Measurements from ENCODE around the gene C1orf159. TPM values are rescaled to one million over a fixed set of nuclear protein-coding genes. Genes with fewer than 3 reads are reported as not detected.

C1orf159 gene
- total and polyA plus RNA-seq, 9 of the 15 experiments (the other 6 are each of a cell fraction or from before 2014, with no cell fraction given): 0.28 to 54.9 (median 10.6) TPM

DNA sequence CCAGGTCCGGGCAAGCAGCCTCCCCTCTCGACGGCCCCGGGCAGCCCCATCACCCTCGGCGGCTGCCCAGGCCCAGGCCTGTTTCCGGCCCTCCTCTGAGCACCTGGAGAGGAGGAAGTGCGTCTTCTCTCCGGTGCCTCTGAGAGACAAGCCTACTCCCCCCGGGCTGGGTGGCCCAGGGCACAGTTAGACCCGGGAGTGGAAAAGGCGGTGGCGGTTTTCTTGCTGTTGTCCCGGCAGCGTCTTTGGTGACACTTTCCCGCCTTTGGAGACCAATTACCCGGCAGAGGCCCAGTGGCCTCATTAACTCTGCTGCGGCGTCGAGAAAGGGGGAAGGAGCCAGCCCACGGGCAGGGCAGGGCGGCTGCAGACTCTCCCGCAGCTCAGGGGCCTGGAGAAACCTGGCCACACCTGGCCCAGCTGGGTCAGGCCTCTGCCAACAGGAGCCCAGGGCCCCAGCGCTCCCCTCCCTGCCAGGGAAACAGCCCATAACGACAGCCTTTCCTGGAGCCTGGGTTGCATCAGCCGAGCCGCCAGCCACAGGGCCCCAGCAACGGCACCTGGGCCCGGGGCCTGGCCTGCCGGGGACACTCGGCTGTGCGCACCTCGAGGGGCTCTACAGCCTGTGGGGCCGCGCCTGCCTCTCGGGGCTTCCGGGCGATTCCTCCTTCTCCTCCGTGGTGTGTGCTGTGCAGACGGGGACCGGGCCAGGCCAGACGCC is 28.4 kb upstream of the C1orf159 start (continued):
- TF ChIP-seq SMAD4 (CRISPR knock-in tag; conservative IDR thresholded peaks at IDR 0.05): 0 out of 2 replicates have a peak, but pooled peaks have one; percentile 56
- TF ChIP-seq ZNF75A (CRISPR knock-in tag; IDR thresholded peaks at IDR 0.05): no peak
- TF ChIP-seq, protein P1, sequence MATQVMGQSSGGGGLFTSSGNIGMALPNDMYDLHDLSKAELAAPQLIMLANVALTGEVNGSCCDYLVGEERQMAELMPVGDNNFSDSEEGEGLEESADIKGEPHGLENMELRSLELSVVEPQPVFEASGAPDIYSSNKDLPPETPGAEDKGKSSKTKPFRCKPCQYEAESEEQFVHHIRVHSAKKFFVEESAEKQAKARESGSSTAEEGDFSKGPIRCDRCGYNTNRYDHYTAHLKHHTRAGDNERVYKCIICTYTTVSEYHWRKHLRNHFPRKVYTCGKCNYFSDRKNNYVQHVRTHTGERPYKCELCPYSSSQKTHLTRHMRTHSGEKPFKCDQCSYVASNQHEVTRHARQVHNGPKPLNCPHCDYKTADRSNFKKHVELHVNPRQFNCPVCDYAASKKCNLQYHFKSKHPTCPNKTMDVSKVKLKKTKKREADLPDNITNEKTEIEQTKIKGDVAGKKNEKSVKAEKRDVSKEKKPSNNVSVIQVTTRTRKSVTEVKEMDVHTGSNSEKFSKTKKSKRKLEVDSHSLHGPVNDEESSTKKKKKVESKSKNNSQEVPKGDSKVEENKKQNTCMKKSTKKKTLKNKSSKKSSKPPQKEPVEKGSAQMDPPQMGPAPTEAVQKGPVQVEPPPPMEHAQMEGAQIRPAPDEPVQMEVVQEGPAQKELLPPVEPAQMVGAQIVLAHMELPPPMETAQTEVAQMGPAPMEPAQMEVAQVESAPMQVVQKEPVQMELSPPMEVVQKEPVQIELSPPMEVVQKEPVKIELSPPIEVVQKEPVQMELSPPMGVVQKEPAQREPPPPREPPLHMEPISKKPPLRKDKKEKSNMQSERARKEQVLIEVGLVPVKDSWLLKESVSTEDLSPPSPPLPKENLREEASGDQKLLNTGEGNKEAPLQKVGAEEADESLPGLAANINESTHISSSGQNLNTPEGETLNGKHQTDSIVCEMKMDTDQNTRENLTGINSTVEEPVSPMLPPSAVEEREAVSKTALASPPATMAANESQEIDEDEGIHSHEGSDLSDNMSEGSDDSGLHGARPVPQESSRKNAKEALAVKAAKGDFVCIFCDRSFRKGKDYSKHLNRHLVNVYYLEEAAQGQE (IDR thresholded peaks at IDR 0.05; ENCODE audit: borderline replicate concordance): no peak
- TF ChIP-seq, protein P1 (CRISPR knock-in tag; IDR thresholded peaks at IDR 0.05; ENCODE audit: low read depth): no peak
- peak; percentile 60 for TF ChIP-seq L3MBTL2 (IDR thresholded peaks at IDR 0.05)
- TF ChIP-seq THRAP3 (IDR thresholded peaks at IDR 0.05; ENCODE audit: borderline replicate concordance): no peak
- TF ChIP-seq, protein P2, sequence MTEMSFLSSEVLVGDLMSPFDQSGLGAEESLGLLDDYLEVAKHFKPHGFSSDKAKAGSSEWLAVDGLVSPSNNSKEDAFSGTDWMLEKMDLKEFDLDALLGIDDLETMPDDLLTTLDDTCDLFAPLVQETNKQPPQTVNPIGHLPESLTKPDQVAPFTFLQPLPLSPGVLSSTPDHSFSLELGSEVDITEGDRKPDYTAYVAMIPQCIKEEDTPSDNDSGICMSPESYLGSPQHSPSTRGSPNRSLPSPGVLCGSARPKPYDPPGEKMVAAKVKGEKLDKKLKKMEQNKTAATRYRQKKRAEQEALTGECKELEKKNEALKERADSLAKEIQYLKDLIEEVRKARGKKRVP (CRISPR knock-in tag; IDR thresholded peaks at IDR 0.05): peak; percentile 65
